ENCODE data around the gene MCCD1. TPM values are rescaled to one million over a fixed set of nuclear protein-coding genes. Genes with fewer than 3 reads are reported as not detected.
"Not testable (repeated sequence)": the region's sequence is repeated elsewhere in the genome, so short reads cannot be mapped to it uniquely, and the experiment has no call there.

The MCCD1 gene
- total RNA-seq, 1 donor from 2014 or later, result not detected

- DNase-seq (ENCODE audit: low spot score in 2 of 2) (no peak), FAIRE-seq (no peak)
Measured at GRCh38 chr6:31541059-31541657, 12.4 kb downstream of the MCCD1 start.

DNA sequence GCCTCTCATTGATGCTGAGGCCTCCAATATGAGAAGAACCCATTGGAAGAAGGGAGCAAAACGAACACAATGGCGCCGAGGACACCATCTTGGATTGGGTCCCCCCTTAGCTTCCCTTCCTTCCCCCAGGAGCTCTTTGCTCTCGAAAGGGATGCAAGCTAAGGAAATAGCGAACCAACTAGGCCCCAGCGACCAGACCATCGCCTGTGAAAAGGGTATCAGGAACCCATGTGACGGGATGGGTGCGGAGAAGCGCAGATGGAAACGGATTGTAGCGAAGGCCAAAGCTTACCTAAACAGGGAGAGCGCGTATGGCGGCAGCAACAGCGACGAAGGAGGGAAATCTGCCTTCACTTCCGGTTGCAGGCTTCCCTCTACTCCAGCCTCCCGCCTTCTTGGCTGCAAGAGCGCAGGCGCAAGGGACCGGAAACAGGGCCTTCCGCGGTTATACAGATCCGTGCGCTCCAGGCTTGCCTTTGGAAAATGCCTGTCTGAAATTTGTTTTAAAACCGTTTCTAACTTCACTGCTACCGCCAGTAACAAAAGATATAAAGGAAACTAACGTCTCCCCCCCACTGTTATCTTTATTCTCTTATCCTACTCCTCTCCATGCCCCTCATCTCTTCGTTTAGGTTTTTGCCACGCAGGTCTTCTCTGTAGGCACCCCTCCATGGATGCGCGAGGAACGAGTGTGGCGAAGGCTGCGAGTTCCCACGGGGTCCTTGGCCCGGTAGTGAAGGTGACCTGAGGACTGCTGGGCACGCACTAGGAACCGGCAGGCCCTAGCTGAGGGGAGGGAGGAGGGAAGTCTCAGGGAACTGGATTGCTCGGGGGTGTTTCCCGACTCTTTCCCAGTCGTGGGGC is 13.1 kb downstream of the MCCD1 start, which contains the start of gene DDX39B:
DDX39B (minus strand) TSS at position 346 of the 864 bp plus-strand sequence. CDS start 1,471 bp downstream, outside the sequence.
- peak; percentile 76 to 78 for DNase-seq (ENCODE audit: low spot score in 2 of 2)
- no peak for FAIRE-seq

DNA sequence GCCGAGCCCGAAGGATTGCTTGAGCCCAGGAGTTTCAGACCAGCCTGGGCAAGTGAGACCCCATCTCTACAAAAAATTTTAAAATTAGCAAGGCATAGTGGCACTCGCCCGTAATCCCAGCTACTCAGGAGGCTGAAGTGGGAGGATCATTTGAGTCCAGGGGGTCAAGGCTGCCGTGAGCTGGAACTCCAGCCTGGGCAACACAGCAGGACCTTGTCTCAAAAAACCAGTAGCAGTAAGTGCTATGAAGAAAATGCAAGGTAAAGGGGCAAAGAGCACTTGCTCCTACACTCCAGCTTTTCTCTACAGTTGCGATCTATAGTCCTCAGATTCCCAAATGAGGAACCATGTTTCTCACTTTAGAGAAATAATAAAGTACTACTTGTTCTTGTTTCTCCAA is 14.9 kb downstream of the MCCD1 start:
- DNase-seq (ENCODE audit: low spot score in 2 of 2) (no peak), FAIRE-seq (no peak)

GRCh38 chr6:31544676-31545075 is 15.9 kb downstream of the MCCD1 start:
- DNase-seq (ENCODE audit: low spot score in 2 of 2) (no peak), FAIRE-seq (no peak)

- no peak for FAIRE-seq
- no peak for DNase-seq (ENCODE audit: low spot score in 2 of 2)
Measured at GRCh38 chr6:31545291-31545690, 16.5 kb downstream of the MCCD1 start.

- DNase-seq (ENCODE audit: low spot score in 2 of 2) (peak; percentile 62 to 63), FAIRE-seq (no peak)
Measured at GRCh38 chr6:31546339-31546957, 17.7 kb downstream of the MCCD1 start, which contains the start of gene ATP6V1G2. Gene ATP6V1G2, minus strand, starts transcription at chr6:31546608. Its CDS starts 49 bp downstream, at chr6:31546559.

DNA sequence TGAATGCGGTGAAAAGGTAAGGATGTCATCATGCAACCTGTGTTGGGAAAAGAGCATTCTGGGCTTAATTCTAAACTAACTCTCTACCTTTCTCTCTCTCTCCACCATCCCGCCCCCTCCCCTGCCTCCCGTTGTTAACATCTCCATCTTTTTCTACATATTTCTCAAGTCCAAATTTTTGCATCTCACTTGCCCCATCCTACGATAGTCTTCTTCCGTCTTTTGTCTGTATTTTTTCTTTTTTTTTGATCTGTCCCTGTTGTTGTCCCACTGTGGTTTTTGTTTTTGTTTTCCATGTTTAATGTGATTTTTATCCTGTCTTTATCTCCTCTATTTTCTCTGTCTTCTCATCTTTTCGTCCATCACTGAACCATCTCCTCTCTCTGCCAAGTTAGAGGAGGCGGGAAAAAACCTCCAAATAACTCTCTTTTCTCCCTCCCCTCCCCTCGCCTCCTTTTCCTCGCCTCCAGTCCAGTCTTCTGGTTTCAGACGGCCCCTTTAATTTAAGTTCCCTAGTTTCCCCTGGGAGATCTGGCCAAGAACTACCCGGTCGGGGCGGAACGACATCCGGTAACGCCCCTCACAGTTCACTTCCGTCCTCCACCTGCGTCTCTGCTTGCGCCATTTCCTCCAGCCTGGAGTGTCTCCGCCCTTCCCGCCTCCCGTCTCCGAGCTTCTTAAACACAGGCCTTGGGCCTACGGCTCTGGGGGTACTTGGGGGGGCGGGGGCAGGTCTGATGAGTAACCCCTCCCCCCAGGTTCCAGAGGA is 18.4 kb downstream of the MCCD1 start, which contains the start of gene NFKBIL1:
NFKBIL1 (plus strand) TSS at position 651 of the 769 bp plus-strand sequence; CDS start at position 738, 87 bp downstream.
- FAIRE-seq (no peak), DNase-seq (ENCODE audit: low spot score in 2 of 2) (peak; percentile 89 to 91)

GRCh38 chr6:31547727-31548543 is 19.2 kb downstream of the MCCD1 start:
- DNase-seq (ENCODE audit: low spot score in 2 of 2) (no peak), FAIRE-seq (no peak)

DNA sequence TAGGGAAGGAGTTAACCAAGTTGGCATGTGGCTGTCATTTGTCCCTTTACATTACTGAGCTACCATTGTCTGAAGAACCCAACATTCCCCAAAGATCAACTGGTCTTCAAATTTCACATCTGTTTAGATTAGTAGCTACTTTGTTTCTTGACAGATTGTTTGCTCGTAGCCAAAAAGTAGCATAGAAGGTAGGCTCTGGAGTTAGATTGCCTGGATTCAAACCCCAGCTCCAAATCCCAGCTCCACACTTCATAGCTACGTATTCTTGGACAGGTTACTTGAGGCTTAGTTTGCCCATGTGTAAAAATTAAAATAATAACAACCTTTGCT is 19.7 kb downstream of the MCCD1 start:
- DNase-seq (ENCODE audit: low spot score in 2 of 2) (no peak), FAIRE-seq (no peak)

GRCh38 chr6:31551371-31551770 is 22.6 kb downstream of the MCCD1 start:
- FAIRE-seq; DNase-seq (ENCODE audit: low spot score in 2 of 2): not testable (repeated sequence)

DNA sequence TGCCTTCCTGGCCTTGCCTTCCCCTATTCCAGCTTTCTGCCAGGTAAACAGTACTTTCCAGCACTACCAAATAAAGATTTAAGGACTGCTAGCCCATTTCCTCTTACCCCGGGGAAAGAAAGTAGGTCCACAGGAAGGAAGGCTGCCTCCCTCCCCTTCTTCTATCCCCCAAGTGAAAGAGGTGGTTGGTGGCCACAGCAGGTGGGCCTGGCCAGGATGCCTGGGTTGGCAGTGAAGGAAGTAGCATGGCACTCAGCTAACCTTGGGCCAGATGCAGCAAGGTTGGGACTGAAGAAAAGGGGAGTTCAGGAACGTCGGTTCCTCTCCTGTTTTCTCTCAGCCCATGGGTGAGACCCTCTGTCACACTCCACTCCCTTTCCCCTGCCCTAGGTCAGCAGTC is 27.5 kb downstream of the MCCD1 start:
- no peak for FAIRE-seq
- no peak for DNase-seq (ENCODE audit: low spot score in 2 of 2)

GRCh38 chr6:31557443-31558317 is 28.9 kb downstream of the MCCD1 start:
- FAIRE-seq (no peak), DNase-seq (ENCODE audit: low spot score in 2 of 2) (no peak)

GRCh38 chr6:31558318-31558625 is 29.5 kb downstream of the MCCD1 start:
- DNase-seq (ENCODE audit: low spot score in 2 of 2), result no peak

DNA sequence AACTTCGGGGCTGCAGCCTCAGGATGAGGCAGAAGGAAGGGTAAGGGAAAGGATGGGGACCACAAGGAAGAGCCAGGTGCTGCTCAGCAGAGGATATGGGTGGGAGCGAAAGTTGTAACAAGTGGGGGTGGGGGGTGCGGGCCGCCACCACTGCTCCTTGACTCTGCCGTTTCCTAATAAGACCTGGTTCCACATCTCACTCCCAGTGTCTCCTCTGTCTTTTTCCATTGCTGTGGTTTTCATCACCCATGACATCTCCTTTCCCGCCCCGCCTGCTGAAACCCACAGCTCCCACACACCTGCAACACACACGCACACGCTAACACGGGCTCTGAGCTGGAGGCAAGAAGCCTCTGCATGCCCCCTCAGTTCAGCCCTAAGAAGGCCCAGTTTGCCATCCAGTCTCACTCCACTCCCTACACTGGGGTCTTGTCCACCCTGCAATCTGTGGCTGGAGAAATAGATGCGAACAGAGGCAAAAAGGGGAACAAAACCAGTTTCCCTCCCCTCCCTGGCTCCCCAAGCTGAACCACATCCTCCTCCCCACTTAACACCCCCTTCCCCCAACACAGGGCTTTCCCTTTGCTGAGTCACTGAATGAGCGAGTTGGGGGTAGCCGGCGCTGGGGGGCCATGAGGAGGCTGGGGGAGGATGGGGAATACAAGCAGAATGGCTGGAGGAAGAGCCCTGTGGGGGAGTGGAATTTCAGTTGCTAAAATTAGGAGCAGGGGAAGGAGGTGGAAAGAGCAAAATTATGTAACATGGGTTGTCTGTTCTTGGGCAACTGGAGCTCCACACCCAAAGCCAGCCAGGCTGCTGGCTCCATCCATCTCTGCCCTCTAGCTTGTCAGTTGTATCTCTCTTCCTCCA is 30.1 kb downstream of the MCCD1 start:
- FAIRE-seq (no peak), DNase-seq (ENCODE audit: low spot score in 2 of 2) (peak in 1 of 2 donors; percentile 48)

More at GRCh38 chr6:31558318-31558625, 29.5 kb downstream of the MCCD1 start:
- no peak for FAIRE-seq

GRCh38 chr6:31559606-31559957 is 30.8 kb downstream of the MCCD1 start:
- no peak for DNase-seq (ENCODE audit: low spot score in 2 of 2)
- FAIRE-seq, result no peak

GRCh38 chr6:31559958-31560696 is 31.4 kb downstream of the MCCD1 start:
- no peak for DNase-seq (ENCODE audit: low spot score in 2 of 2)

DNA sequence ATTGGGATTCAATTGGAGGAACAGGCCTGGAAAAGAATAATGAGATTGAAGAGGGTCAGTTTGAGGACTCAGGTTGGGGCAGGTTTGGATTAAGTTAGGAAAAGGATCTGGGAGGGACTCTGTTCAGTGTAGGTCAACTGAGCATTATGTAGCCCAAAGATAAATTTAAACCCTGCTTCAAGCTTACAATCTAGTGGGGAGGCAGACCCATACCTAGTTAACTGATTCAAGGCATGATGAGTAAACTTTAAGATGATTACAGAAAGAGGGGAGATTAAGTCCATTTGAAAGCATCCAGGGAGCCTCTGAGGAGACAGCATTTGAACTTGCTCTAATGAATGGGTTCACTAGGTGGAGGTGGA is 31.9 kb downstream of the MCCD1 start:
- DNase-seq (ENCODE audit: low spot score in 2 of 2) (no peak), FAIRE-seq (no peak)

More at GRCh38 chr6:31559958-31560696, 31.4 kb downstream of the MCCD1 start:
- FAIRE-seq, result no peak

All from frontal cortex (tissue), 4 donors.